SU-DHL-6 (cell line): Measurements from ENCODE around the gene EPB41L4A.

Experiments used
- CTCF ChIP-seq: fragments of 200-600 bp; sonication (generic); IDR thresholded peaks from one replicate; pipeline ENCODE4 v1.5.1; 2017; ENCODE audit warnings: antibody characterized with exemption, mild to moderate bottlenecking, low read length, moderate library complexity; ENCODE audit not compliant: insufficient read depth, poor library complexity, severe bottlenecking
- EZH2phosphoT487 ChIP-seq: fragments of 200-600 bp; sonication (generic), shearing (Covaris generic); conservative IDR thresholded peaks from 2 replicates; pipeline ENCODE4 v1.6.1; 2018; ENCODE audit warnings: mild to moderate bottlenecking, antibody characterized with exemption, low read length, moderate library complexity, mixed read lengths

GRCh38 chr5:112136773-112137172 lies 282.3 kb downstream of the EPB41L4A start:
- TF ChIP-seq CTCF = no peak
- no peak for TF ChIP-seq EZH2phosphoT487
